Ureter (tissue), 1 donor: ENCODE measurements around the gene RIMBP2. TPM values are rescaled to one million over a fixed set of nuclear protein-coding genes. Genes with fewer than 3 reads are reported as not detected.

ENCODE experiments used
- DNase-seq: peaks from one replicate; pipeline ENCODE4 v3.0.0-alpha.2; 2020; ENCODE audit warnings: low spot score
- total RNA-seq: library from RNA; stranded (reverse); gene quantifications from one replicate; pipeline ENCODE4 v1.2.4, GENCODE V29; 2023
- donor health status: DM: yes; HTN: yes; CAD: no.

RIMBP2 gene
- total RNA-seq, 1 donor from 2014 or later, result 0.57 TPM

GRCh38 chr12:130571734-130572133 lies 144.4 kb downstream of the RIMBP2 start:
- DNase-seq, result no peak

GRCh38 chr12:130571089-130571488 lies 145.0 kb downstream of the RIMBP2 start:
- no peak for DNase-seq

GRCh38 chr12:130569521-130569920 lies 146.6 kb downstream of the RIMBP2 start:
- DNase-seq, result no peak

GRCh38 chr12:130568501-130568900 lies 147.6 kb downstream of the RIMBP2 start:
- DNase-seq, result no peak

DNA sequence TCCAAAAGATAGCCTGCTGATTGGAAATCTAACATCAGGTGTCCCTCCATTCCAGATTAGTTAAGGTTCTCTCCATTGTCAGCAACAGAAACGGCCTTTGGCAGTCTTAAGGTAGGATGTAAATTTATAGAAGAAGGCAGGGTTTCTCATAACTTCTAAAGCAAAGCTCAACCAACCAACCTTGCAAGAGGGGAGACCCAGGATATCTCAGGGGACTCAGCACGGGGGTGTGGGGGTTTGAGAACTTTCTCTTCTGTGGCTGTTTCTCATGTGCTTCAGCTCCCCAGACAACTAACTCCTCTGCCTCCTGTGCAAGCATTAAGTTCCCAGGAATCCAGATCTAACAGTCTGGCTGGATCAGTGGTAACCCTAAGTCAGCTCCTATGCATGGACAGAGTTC lies 148.1 kb downstream of the RIMBP2 start:
- DNase-seq, result no peak

- DNase-seq, result no peak
Measured at GRCh38 chr12:130566446-130567155, 149.5 kb downstream of the RIMBP2 start.

DNA sequence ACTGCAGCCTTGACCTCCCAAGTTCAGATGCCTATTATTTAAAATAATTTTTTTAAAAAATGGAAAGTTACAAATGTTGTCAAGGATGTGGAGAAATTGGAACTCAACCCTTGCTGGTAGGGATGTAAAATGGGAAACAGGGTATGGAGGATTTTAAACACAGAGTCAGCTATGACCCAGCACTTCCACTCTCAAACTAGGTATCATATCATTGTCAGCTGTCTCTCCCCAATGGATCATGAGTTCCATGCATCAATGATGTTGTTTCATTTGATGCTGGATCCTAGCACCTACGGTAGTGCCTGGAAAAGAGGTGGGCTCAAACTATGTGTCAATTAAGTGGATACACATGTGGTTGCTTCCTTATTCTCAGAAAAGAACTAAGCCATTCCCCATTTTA lies 150.9 kb downstream of the RIMBP2 start:
- DNase-seq, result no peak

DNA sequence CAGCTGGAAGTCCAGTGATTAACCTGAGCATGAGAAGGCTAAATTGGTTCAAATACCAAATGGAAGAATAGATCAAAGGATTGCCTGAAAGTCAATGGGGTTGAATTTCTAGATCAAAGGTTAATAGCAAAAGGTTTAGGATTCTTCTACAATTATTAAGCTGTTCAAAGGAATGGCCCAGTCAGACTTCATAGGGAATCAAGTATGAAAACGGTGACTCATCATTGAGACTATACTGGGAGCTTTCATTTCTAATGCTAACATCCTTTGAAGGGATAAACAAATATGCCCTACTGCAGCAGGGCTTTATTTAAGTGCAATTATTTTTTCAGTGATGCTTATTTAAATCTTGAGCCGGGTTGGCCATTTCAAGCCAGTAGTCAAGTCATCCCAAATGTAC lies 152.8 kb downstream of the RIMBP2 start:
- no peak for DNase-seq

DNA sequence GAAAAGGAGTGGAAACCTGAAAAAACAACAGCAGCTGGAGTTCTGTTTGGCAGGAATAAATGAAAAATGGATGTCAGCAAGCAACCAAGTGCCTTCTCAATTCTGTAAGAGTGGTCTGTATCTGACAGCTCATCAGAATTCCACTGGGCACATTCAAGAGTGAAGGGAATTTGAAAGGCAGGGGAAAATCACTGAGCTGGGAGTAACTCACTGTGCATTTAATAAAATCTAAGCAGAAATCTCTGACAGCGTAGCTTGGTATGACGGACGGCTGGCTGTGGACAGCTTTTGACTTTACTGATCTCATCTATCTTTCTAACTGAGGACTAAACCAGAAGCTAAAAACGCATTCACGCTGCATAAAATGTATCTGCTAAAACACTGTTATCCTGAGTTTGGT lies 153.4 kb downstream of the RIMBP2 start:
- DNase-seq, result no peak

DNA sequence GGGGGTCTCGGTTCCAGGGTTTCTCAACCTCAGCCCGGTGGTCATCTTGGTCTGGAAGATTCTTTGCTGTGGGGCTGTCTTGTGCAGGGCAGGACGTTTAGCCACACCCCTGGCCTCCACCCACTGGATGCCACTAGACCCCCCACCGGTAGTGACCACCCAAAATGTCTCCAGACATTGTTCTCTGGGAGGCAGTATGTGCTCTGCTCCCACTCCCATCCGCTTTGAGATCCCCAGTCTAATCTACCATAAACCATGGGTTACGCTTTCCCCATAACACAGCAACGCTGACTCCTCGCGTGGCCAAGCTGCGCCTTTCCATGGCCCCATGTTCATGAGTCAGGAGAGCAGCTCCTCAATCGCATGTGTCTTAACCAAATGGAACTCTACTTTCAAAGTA lies 155.8 kb downstream of the RIMBP2 start:
- no peak for DNase-seq

- DNase-seq, result no peak
Measured at GRCh38 chr12:130559806-130560205, 156.3 kb downstream of the RIMBP2 start.

DNA sequence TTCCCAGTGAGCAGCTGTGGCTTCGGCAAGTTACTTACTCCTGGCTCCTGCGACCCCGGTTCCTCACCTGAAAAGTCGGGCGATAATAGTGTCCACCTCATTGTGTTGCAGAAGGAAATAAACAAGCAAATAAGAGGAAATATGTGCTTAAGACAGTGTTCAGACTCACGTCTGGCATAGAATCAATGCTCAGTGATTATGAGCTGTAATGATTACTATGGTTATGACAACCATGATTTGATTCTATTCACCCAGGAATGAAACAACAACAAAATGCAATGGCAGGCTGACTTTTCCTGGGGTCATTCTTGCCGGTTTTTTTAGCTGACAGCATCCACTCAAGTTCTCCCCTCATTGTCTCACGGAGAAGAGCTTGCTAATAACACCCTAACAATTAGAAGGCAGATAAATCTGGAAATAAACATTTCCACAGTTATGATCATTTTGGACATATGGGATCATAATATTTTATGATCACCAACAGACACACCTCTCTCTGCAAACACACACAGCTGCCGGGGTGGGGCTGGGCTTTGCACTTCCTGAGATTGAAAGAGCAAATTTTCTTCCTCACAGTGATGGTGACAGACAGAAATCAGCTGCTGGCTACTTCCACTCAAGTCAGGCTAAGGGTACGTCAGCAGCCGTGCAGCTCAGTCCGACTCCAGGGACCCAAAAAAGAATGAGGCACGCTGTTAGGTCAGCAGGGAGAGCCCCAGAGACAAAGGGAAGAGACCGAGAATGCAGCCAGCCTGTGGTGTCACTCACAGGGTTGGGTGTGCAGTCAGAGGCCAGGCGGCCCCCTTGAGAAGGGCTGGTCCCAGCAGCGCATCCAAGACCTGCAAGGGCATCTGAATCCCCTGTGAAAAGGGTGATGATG lies 158.0 kb downstream of the RIMBP2 start:
- DNase-seq, result no peak

GRCh38 chr12:130557201-130557600 lies 158.9 kb downstream of the RIMBP2 start:
- no peak for DNase-seq

DNA sequence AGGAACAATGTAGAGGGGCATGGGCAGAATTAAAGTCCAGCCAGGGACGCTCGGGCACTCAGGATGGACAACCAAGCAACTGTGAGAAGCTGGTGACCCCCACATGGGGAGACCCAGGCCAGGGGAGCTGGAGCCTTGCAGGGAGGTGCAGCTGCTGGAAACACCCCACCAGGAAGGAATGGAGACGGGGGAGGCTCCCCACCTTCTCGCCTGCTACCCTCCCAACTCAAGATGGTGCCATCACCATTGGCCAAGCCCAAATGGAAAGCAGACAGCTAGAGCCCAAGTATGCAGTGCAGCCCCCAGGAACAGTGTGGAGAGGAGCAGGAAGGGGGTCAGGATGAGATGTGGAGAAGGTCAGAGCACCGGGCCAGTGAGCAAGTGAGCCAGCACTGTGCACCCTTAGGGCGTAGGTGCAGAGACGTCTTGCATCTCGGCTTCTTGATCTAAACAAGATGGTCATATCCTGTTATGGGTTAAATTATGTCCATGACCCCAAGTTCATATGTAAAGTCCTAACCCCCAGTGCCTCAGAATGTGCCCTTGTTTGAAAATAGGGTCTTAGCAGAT lies 159.5 kb downstream of the RIMBP2 start:
- DNase-seq, result no peak

DNA sequence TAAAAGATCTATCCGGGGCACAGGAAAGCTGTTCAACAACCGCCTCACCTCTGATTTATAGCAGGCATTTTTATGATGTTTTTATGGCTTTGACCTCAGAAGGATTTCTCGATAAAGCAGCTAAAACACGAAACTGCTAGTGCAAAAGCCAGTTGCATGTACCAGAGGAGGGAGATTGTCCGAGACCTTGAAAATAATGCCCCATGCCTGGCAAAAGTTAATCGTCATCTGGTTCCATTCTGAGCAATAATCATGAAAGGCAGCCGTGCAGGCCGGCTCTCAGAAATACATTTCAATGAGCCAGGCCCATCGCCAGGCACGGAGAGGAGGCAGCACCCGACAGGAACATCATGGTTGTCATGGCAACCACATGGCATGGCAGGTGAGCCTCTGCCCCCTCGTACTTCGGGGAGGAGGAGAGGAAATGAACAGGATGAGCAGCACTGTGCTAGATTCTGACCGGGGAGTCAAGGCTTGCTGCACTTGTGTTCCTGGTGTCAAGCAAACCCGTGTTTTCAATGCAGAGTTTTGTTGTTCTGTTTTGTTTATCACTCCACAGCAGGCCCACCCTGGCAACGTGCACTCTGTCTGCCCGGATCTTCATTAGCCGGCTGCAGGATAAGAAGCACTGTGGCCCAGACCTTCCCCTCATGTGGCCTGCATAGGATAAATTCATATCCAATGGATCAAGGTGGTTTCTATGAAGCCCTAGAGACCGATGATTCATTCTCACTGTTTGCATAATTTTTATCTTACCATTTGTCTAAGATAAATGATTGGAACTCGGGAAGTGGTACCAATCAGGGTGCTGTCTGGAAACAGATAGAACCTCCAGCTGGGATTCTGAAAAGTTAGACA lies 160.2 kb downstream of the RIMBP2 start:
- DNase-seq, result no peak

- DNase-seq, result no peak
Measured at GRCh38 chr12:130555221-130555620, 160.9 kb downstream of the RIMBP2 start.

DNA sequence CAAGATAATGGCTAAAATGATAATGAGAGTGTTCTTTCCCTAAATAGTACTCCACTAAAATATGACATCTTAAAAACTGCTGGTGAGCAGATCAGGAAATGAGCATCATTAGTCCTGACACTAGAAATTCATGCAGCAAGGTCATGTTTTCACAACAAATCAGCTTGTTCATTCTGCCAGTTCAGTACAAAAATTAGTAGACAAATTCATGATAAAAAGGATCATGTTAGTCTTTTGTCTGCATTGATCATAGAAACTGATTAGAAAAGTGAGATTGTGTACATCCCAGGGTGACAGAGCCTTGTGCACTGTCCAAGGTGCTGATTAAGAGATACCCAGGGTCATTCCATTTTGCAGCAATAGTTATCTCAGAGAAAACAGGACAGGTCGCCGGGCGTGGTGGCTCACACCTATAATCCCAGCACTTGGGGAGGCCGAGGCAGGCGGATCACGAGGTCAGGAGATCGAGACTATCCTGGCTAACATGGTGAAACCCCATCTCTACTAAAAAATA lies 163.6 kb downstream of the RIMBP2 start:
- no peak for DNase-seq

GRCh38 chr12:130549361-130549760 lies 166.7 kb downstream of the RIMBP2 start:
- no peak for DNase-seq

DNA sequence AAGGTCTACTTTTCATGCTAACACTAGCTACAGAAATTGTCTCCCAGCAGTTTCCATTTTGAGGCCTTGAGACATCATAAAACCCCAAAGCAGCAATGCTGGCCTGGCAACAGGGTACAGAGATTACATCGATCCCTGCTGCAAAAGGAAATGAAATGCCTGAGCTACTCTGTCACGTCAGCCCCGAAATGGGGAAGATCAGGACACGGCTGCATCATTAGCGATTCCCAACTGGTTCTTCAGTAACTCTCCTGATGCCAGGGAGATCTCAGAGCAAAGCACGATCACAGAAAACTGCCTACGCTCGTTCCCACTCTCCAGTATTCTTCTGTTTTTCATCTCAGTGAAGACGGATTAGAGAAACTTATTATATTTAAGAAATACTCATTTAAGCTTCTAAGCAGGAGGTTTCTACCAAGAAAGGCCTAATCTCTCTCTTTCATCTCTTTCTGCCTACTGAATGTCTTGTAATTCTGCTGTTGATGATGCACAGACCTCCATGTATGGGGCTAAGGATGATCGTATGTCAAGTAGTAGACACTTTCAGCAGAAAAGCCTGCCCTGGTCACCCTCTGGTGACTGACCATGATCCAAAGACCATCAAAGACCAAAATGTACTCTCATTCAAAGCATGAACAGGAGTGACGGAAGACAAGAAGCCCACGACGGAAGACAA lies 168.5 kb downstream of the RIMBP2 start:
- no peak for DNase-seq

- no peak for DNase-seq
Measured at GRCh38 chr12:130546494-130546893, 169.6 kb downstream of the RIMBP2 start.

DNA sequence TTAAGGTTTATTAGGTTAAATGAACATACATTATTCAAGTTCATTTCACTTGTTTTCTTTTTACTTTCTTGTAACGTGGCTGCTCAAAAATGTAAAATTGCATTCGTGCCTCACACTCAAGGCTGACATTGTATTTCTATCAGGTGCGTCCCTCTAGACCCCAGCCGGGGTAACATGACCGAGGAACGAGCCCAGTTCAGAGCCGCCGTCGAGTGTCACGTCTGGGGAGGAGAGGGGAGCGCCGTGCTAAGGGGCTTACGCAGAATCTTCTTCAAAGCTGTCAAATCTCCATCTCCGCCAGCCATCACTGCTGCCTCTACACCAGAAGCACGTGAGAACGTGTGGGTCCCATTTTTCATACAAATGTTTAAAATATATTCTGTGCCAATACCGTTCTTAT lies 170.6 kb downstream of the RIMBP2 start:
- no peak for DNase-seq
